ENCODE measurements around the gene PREX1. TPM values are rescaled to one million over a fixed set of nuclear protein-coding genes. Genes with fewer than 3 reads are reported as not detected.

PREX1 gene
- total and polyA plus RNA-seq, 10 donors: 36.7 to 279 (median 157) TPM

DNA sequence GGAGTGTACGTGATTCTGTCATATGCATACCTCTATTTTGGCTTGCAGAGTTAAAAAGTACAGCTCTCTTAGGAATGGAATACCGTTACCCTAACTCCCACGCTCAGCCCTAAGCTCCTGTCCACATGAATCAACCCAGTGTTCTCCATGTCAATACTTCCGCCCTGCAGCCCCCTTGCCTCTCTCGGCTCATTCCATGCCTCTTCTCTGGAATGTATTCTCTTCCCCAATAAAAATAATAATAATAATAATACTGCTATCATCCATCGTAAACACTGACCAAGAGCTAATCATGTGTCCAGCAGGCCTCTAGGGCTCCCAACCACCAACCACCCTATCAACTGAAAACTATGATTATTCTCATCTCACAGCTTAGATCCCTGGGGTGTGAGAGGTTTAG lies 100.6 kb downstream of the PREX1 start:
- Histone ChIP-seq H3K27me3 (replicated peaks in 1 of 7) (no peaks in the 10 kb centered on the region), H3K4me1 (peaks cover 17 to 97% (median 52%) of the 10 kb centered on the region in 6 donors), H3K9me3 (no peaks in the 10 kb centered on the region), H3K36me3 (peaks cover 0 to 90% (median 35%) of the 10 kb centered on the region in 6 donors), H3K4me3 (no peak overlapping the region), H3K27ac (peak overlapping the region in 1 of 8 donors; percentile 16)
- intact Hi-C loops (cut with DNase I; ENCODE audit: low total_unique reads): no loop called here
- TF ChIP-seq, protein P1, sequence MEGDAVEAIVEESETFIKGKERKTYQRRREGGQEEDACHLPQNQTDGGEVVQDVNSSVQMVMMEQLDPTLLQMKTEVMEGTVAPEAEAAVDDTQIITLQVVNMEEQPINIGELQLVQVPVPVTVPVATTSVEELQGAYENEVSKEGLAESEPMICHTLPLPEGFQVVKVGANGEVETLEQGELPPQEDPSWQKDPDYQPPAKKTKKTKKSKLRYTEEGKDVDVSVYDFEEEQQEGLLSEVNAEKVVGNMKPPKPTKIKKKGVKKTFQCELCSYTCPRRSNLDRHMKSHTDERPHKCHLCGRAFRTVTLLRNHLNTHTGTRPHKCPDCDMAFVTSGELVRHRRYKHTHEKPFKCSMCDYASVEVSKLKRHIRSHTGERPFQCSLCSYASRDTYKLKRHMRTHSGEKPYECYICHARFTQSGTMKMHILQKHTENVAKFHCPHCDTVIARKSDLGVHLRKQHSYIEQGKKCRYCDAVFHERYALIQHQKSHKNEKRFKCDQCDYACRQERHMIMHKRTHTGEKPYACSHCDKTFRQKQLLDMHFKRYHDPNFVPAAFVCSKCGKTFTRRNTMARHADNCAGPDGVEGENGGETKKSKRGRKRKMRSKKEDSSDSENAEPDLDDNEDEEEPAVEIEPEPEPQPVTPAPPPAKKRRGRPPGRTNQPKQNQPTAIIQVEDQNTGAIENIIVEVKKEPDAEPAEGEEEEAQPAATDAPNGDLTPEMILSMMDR (IDR thresholded peaks at IDR 0.05 in 8 of 11, conservative IDR thresholded peaks at IDR 0.05 in 3 of 11): no peak
- no peak for TF ChIP-seq POLR2A (IDR thresholded peaks at IDR 0.05)
- no peak for TF ChIP-seq POLR2AphosphoS5 (IDR thresholded peaks at IDR 0.05)
- WGBS, 5 donors: 85 to 98% (median 94%) methylated on average over 6 of the region's 6 CpGs
- DNase-seq: no peak

DNA sequence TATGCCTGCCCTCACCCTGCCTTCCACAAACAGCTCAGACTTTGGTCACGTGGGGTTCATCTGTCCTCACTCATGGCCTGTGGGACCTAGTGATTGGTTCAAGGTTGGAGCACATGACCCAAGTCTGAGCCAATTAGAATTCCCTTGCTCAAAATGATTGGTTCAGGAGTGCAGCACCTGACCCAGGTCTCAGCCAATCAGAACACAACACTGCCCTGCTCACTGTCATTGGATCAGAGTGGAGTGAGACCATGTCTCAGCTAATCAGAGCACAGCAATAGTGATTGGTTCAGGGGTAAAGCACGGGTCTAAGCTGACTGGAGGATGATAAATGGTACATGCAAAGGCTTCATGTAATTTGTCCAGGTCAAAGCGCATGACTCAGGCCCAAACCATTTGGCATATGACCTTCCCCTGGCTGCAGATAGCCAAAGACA lies 102.2 kb downstream of the PREX1 start:
- Histone ChIP-seq H3K9me3 (no peaks in the 10 kb centered on the region), H3K4me1 (peaks cover 29 to 97% (median 61%) of the 10 kb centered on the region in 6 donors), H3K36me3 (peaks cover 0 to 88% (median 26%) of the 10 kb centered on the region in 6 donors), H3K4me3 (no peak overlapping the region), H3K27me3 (replicated peaks in 1 of 7) (no peaks in the 10 kb centered on the region), H3K27ac (peak overlapping the region in 3 of 8 donors; percentile 82 to 85 (median 84))
- WGBS, 5 donors: 76 to 93% (median 89%) methylated on average over 3 of the region's 3 CpGs
- intact Hi-C loops (cut with DNase I; ENCODE audit: low total_unique reads): no loop called here
- DNase-seq: no peak
- TF ChIP-seq, protein P1 (IDR thresholded peaks at IDR 0.05 in 8 of 11, conservative IDR thresholded peaks at IDR 0.05 in 3 of 11): no peak
- no peak for TF ChIP-seq POLR2AphosphoS5 (IDR thresholded peaks at IDR 0.05)
- no peak for TF ChIP-seq POLR2A (IDR thresholded peaks at IDR 0.05)

DNA sequence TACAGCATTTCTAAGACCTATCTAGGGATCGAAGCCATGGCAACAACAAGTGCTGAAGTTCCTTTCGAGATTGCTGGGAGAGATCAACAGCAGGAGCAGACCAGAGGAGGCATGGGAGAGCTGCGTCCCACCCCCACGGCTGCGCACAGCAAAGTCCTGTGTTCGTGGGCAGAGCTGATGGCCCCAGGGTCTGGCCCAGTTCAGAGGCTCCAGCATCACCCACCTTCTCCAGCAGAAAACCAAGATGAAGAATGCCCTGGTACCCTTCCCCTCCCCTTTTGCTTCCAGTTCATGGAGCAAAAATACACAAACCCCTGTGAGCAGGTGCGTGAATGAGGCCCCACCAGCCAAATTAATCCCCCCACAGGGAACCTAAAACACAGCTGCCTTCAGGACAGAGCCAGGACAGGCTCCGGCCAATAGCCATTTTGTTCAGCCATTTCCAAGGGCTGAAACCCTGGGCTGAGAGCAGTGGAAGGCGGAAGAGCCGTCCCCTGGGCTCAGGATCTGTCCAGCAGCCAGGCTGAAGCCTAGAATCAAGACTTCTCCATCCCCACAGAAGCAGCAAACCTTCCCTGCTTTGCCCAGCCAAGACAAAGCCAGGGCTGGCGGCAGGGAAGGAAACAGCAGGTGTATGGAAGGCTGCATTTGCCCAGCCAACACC lies 102.8 kb downstream of the PREX1 start:
- Histone ChIP-seq H3K27ac (peak overlapping the region in 4 of 8 donors; percentile 81 to 85 (median 83)), H3K4me1 (peaks cover 35 to 97% (median 63%) of the 10 kb centered on the region in 6 donors)

DNA sequence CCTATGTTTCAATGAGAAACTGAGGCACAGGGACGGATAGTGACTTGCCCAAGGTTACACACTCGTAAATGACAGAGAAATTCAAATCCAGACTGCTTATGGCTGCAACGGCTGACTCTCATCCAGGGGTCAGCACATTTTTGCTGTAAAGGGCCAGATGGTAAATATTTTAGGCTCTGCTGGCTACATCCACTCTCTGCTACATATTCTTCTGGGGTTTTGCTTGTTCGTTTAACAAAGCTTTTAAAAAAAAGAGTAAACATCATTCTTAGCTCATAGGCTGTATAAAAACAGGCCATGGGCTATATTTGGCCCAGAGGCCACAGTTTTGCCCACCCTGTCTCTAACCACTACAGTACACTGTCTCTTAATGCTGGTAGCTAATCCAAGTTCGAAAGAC lies 103.4 kb downstream of the PREX1 start:
- Histone ChIP-seq H3K36me3 (peaks cover 0 to 81% (median 26%) of the 10 kb centered on the region in 6 donors), H3K27me3 (replicated peaks in 1 of 7) (no peaks in the 10 kb centered on the region), H3K4me1 (peaks cover 41 to 97% (median 66%) of the 10 kb centered on the region in 6 donors), H3K9me3 (no peaks in the 10 kb centered on the region), H3K4me3 (peak overlapping the region in 1 of 8 donors; percentile 49), H3K27ac (peak overlapping the region; percentile 16 to 85 (median 82))
- WGBS, 5 donors: 73 to 81% (median 76%) methylated on average over 5 of the region's 5 CpGs
- intact Hi-C loops (cut with DNase I; ENCODE audit: low total_unique reads): no loop called here
- no peak for DNase-seq
- TF ChIP-seq POLR2AphosphoS5 (IDR thresholded peaks at IDR 0.05) (no peak), POLR2A (IDR thresholded peaks at IDR 0.05) (no peak)
- TF ChIP-seq, protein P1 (IDR thresholded peaks at IDR 0.05 in 8 of 11, conservative IDR thresholded peaks at IDR 0.05 in 3 of 11): no peak

More for the DNA sequence above, 102.8 kb downstream of the PREX1 start:
- Histone ChIP-seq H3K9me3 (no peaks in the 10 kb centered on the region), H3K36me3 (peaks cover 0 to 87% (median 26%) of the 10 kb centered on the region in 6 donors), H3K4me3 (no peak overlapping the region), H3K27me3 (replicated peaks in 1 of 7) (no peaks in the 10 kb centered on the region)
- WGBS, 5 donors: 86 to 93% (median 92%) methylated on average over 10 to 11 of the region's 11 CpGs
- intact Hi-C loops (cut with DNase I; ENCODE audit: low total_unique reads): no loop called here
- no peak for TF ChIP-seq POLR2A (IDR thresholded peaks at IDR 0.05)
- TF ChIP-seq POLR2AphosphoS5 (IDR thresholded peaks at IDR 0.05): peak in 1 of 3 donors; percentile 8
- TF ChIP-seq, protein P1 (IDR thresholded peaks at IDR 0.05 in 8 of 11, conservative IDR thresholded peaks at IDR 0.05 in 3 of 11): no peak
- peak; percentile 55 for DNase-seq

Data from spleen (tissue), 11 donors.